ENCODE measurements around the gene FRAS1.

DNA sequence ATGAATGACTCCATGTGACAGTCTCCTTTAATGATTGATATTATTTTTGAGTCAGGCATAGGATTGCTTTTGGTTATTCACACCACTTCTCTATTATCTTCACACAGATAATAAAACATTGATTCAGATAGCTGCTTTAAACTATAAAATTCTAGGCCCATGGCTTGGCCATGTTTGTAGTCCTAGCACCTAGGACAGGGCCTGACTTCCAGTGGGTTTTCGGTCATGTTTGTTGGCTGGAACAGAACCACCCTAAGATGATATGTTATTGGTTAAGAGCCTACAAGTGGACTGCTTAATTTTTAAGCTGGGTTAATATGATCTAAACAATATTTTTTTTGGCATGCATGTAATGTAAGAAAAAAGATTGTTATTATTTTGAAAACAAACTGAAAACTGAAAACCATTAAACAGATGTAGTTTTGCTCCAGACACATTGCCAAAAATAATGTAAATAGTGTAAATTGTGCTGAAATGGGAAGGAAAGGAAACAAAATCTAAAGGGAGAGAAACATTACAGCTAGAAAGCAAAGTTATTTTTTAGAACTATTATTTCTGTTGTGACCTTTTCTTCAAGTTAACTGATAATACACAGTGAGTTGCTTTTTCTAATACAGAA is 98.0 kb downstream of the FRAS1 start:
- TF ChIP-seq, protein P1, sequence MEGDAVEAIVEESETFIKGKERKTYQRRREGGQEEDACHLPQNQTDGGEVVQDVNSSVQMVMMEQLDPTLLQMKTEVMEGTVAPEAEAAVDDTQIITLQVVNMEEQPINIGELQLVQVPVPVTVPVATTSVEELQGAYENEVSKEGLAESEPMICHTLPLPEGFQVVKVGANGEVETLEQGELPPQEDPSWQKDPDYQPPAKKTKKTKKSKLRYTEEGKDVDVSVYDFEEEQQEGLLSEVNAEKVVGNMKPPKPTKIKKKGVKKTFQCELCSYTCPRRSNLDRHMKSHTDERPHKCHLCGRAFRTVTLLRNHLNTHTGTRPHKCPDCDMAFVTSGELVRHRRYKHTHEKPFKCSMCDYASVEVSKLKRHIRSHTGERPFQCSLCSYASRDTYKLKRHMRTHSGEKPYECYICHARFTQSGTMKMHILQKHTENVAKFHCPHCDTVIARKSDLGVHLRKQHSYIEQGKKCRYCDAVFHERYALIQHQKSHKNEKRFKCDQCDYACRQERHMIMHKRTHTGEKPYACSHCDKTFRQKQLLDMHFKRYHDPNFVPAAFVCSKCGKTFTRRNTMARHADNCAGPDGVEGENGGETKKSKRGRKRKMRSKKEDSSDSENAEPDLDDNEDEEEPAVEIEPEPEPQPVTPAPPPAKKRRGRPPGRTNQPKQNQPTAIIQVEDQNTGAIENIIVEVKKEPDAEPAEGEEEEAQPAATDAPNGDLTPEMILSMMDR (IDR thresholded peaks at IDR 0.05): no peak
- TF ChIP-seq POLR2A (IDR thresholded peaks at IDR 0.05): no peak

Measured in uterus (tissue), 2 donors.